Ramos (cell line): ENCODE measurements around the gene CALML6.
"Not testable (repeated sequence)": the region's sequence is repeated elsewhere in the genome, so short reads cannot be mapped to it uniquely, and the experiment has no call there.

Source experiments
- in situ Hi-C: fragments of 300-500 bp; cut with MboI; formaldehyde crosslinking; loops from one replicate; pipeline ENCODE4 v1.14.3; 2022; ENCODE audit warnings: low sequenced_read_pairs; ENCODE audit not compliant: unreplicated experiment

The CALML6 gene

GRCh38 chr1:1922956-1923833 is 8.1 kb downstream of the CALML6 start:
- in situ Hi-C loops: no loop called here

- in situ Hi-C loops: no loop called here
Observed at GRCh38 chr1:1924386-1924785, 9.3 kb downstream of the CALML6 start.

GRCh38 chr1:1924849-1925248 is 9.8 kb downstream of the CALML6 start:
- in situ Hi-C loops: no loop called here

GRCh38 chr1:1925437-1926345 is 10.6 kb downstream of the CALML6 start:
- in situ Hi-C loops: no loop called here

GRCh38 chr1:1926346-1926811 is 11.3 kb downstream of the CALML6 start:
- in situ Hi-C loops: no loop called here

- in situ Hi-C loops: no loop called here
Observed at GRCh38 chr1:1926886-1927660, 12.0 kb downstream of the CALML6 start.

GRCh38 chr1:1927751-1928150 is 12.7 kb downstream of the CALML6 start:
- in situ Hi-C loops: no loop called here

GRCh38 chr1:1928231-1929101 is 13.4 kb downstream of the CALML6 start:
- in situ Hi-C loops: no loop called here

- in situ Hi-C loops: no loop called here
Observed at GRCh38 chr1:1929102-1929638, 14.1 kb downstream of the CALML6 start.

- in situ Hi-C loops: no loop called here
Observed at GRCh38 chr1:1929639-1930545, 14.8 kb downstream of the CALML6 start.

- in situ Hi-C loops: not testable (repeated sequence)
Observed at GRCh38 chr1:1934848-1935247, 19.8 kb downstream of the CALML6 start.

GRCh38 chr1:1937061-1937460 is 22.0 kb downstream of the CALML6 start:
- in situ Hi-C loops: no loop called here

GRCh38 chr1:1937549-1938275 is 22.7 kb downstream of the CALML6 start:
- in situ Hi-C loops: no loop called here

GRCh38 chr1:1938276-1938573 is 23.2 kb downstream of the CALML6 start:
- in situ Hi-C loops: no loop called here

GRCh38 chr1:1938613-1939295 is 23.7 kb downstream of the CALML6 start:
- in situ Hi-C loops: no loop called here

- in situ Hi-C loops: no loop called here
Observed at GRCh38 chr1:1939296-1940122, 24.4 kb downstream of the CALML6 start.
